ENCODE results near the gene TBC1D22A. TPM values are rescaled to one million over a fixed set of nuclear protein-coding genes. Genes with fewer than 3 reads are reported as not detected.

The TBC1D22A gene
- total RNA-seq, 4 donors from 2014 or later = 42.6 to 70.4 (median 55.1) TPM

GRCh38 chr22:46807458-46807857, 45.0 kb downstream of the TBC1D22A start:
- no peak overlapping the region for H3K4me3 ChIP-seq
- peaks cover 0 to 21% (median 0%) of the 10 kb centered on the region in 3 donors for H3K36me3 ChIP-seq
- H3K9me3 ChIP-seq = no peaks in the 10 kb centered on the region
- DNase-seq = no peak
- H3K27ac ChIP-seq = no peak overlapping the region
- TF ChIP-seq, protein P1, sequence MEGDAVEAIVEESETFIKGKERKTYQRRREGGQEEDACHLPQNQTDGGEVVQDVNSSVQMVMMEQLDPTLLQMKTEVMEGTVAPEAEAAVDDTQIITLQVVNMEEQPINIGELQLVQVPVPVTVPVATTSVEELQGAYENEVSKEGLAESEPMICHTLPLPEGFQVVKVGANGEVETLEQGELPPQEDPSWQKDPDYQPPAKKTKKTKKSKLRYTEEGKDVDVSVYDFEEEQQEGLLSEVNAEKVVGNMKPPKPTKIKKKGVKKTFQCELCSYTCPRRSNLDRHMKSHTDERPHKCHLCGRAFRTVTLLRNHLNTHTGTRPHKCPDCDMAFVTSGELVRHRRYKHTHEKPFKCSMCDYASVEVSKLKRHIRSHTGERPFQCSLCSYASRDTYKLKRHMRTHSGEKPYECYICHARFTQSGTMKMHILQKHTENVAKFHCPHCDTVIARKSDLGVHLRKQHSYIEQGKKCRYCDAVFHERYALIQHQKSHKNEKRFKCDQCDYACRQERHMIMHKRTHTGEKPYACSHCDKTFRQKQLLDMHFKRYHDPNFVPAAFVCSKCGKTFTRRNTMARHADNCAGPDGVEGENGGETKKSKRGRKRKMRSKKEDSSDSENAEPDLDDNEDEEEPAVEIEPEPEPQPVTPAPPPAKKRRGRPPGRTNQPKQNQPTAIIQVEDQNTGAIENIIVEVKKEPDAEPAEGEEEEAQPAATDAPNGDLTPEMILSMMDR (IDR thresholded peaks at IDR 0.05) = no peak
- TF ChIP-seq POLR2A (IDR thresholded peaks at IDR 0.05) = no peak
- no peaks in the 10 kb centered on the region for H3K27me3 ChIP-seq
- peaks cover 0 to 4% (median 0%) of the 10 kb centered on the region in 4 donors for H3K4me1 ChIP-seq

- Histone ChIP-seq H3K27me3 (no peaks in the 10 kb centered on the region), H3K4me1 (no peaks in the 10 kb centered on the region), H3K4me3 (no peak overlapping the region), H3K27ac (no peak overlapping the region), H3K9me3 (no peaks in the 10 kb centered on the region), H3K36me3 (peaks cover 0 to 15% (median 0%) of the 10 kb centered on the region in 3 donors)
- DNase-seq = no peak
- TF ChIP-seq, protein P1 (IDR thresholded peaks at IDR 0.05) = no peak
- no peak for TF ChIP-seq POLR2A (IDR thresholded peaks at IDR 0.05)
Observed at GRCh38 chr22:46809153-46809885, 46.9 kb downstream of the TBC1D22A start.

GRCh38 chr22:46810856-46811786, 48.7 kb downstream of the TBC1D22A start:
- no peak overlapping the region for H3K4me3 ChIP-seq
- no peak for TF ChIP-seq POLR2A (IDR thresholded peaks at IDR 0.05)
- TF ChIP-seq, protein P1 (IDR thresholded peaks at IDR 0.05) = no peak
- peaks cover 0 to 8% (median 0%) of the 10 kb centered on the region in 4 donors for H3K4me1 ChIP-seq
- DNase-seq = peak in 1 of 3 donors; percentile 43
- no peak overlapping the region for H3K27ac ChIP-seq
- H3K36me3 ChIP-seq = peaks cover 0 to 11% (median 0%) of the 10 kb centered on the region in 3 donors
- H3K9me3 ChIP-seq = no peaks in the 10 kb centered on the region
- H3K27me3 ChIP-seq = no peaks in the 10 kb centered on the region

GRCh38 chr22:46812034-46812605, 49.7 kb downstream of the TBC1D22A start:
- H3K27me3 ChIP-seq = no peaks in the 10 kb centered on the region
- DNase-seq = peak in 1 of 3 donors; percentile 32
- peaks cover 0 to 9% (median 0%) of the 10 kb centered on the region in 3 donors for H3K36me3 ChIP-seq
- peaks cover 0 to 18% (median 3%) of the 10 kb centered on the region in 4 donors for H3K4me1 ChIP-seq
- no peak overlapping the region for H3K27ac ChIP-seq
- no peaks in the 10 kb centered on the region for H3K9me3 ChIP-seq
- TF ChIP-seq, protein P1 (IDR thresholded peaks at IDR 0.05) = no peak
- no peak for TF ChIP-seq POLR2A (IDR thresholded peaks at IDR 0.05)
- no peak overlapping the region for H3K4me3 ChIP-seq

- Histone ChIP-seq H3K36me3 (peaks cover 0 to 5% (median 0%) of the 10 kb centered on the region in 3 donors), H3K4me1 (peaks cover 0 to 19% (median 3%) of the 10 kb centered on the region in 4 donors)
- no peak for DNase-seq
Observed at GRCh38 chr22:46812788-46813187, 50.3 kb downstream of the TBC1D22A start.

More at GRCh38 chr22:46812788-46813187, 50.3 kb downstream of the TBC1D22A start:
- no peak overlapping the region for H3K4me3 ChIP-seq
- no peak overlapping the region for H3K27ac ChIP-seq
- H3K9me3 ChIP-seq = no peaks in the 10 kb centered on the region
- TF ChIP-seq POLR2A (IDR thresholded peaks at IDR 0.05) = no peak
- TF ChIP-seq, protein P1 (IDR thresholded peaks at IDR 0.05) = no peak
- no peaks in the 10 kb centered on the region for H3K27me3 ChIP-seq

All from Peyer's patch (tissue), 4 donors.